Skeletal muscle tissue (tissue), 4 donors: Measurements from ENCODE around the gene HOMEZ. TPM values are rescaled to one million over a fixed set of nuclear protein-coding genes. Genes with fewer than 3 reads are reported as not detected.
A peak's percentile ranks its signal among the peaks of the same experiment; 100 is the strongest.
"Not testable (repeated sequence)": the region's sequence is repeated elsewhere in the genome, so short reads cannot be mapped to it uniquely, and the experiment has no call there.

Experiments
- H3K27ac ChIP-seq: one replicate; pipeline ENCODE4 v1.7.0; 2013; ENCODE audit warnings: mild to moderate bottlenecking, low read depth, low read length, inconsistent platforms
- H3K27me3 ChIP-seq, 3 donors: one replicate each; pipeline ENCODE4 v1.7.0; 2013; ENCODE audit warnings: low read length in 3 of 3; ENCODE audit not compliant: control insufficient read depth in 3 of 3, insufficient read depth in 3 of 3
- H3K36me3 ChIP-seq, 3 donors: one replicate each; pipeline ENCODE4 v1.7.0; 2013; ENCODE audit warnings: low read length in 3 of 3; ENCODE audit not compliant: control insufficient read depth in 3 of 3, insufficient read depth in 3 of 3
- H3K4me1 ChIP-seq, 3 donors: one replicate each; pipeline ENCODE4 v1.7.0; 2013; ENCODE audit warnings: low read length in 3 of 3, mild to moderate bottlenecking in 3 of 3; ENCODE audit not compliant: control insufficient read depth in 3 of 3, insufficient read depth in 3 of 3
- H3K4me3 ChIP-seq, 3 donors: one replicate each; pipeline ENCODE4 v1.7.0; 2013; ENCODE audit warnings: low read length in 3 of 3
- H3K9ac ChIP-seq, 3 donors: one replicate each; pipeline ENCODE4 v1.7.0; 2013; ENCODE audit warnings: low read length in 3 of 3, mild to moderate bottlenecking in 3 of 3, moderate library complexity in 2 of 3, low read depth in 1 of 3
- H3K9me3 ChIP-seq, 3 donors: one replicate each; pipeline ENCODE4 v1.7.0; 2013; ENCODE audit warnings: low read length in 3 of 3; ENCODE audit not compliant: control insufficient read depth in 3 of 3
- total RNA-seq: library from RNA; depleted of rRNA; stranded (reverse); fragments of >200 nt; gene quantifications from one replicate; pipeline ENCODE4 v1.2.3, GENCODE V29; 2014
- donor health status: Osteomylitis.

The HOMEZ gene
- total RNA-seq, 1 donor from 2014 or later, result 5.7 TPM

DNA sequence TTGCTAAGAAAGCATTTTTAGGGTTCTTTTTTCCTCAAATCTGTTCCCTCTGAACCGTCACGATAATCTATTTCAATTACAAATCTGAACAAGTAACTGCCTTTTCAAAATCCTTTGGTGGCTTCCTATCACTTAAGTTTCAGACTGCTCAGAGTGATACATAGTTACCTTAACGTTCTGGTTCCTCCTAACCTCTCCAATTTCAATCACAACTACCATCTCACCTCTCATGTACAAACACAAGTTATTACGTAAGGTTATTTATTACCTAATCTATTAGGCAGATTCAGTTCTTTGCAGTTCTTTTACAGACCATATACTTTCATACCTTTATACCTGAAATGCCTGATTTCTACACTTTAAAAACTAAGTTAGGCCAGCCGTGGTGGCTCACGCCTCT is 36.1 kb downstream of the HOMEZ start:
- Histone ChIP-seq H3K9ac (no peak overlapping the region), H3K4me1 (no peaks in the 10 kb centered on the region), H3K27me3 (no peaks in the 10 kb centered on the region), H3K9me3 (no peaks in the 10 kb centered on the region), H3K4me3 (no peak overlapping the region), H3K27ac (no peak overlapping the region), H3K36me3 (no peaks in the 10 kb centered on the region)

GRCh38 chr14:23248601-23249000 is 37.3 kb downstream of the HOMEZ start:
- Histone ChIP-seq H3K4me3 (no peak overlapping the region), H3K9ac (no peak overlapping the region), H3K4me1 (no peaks in the 10 kb centered on the region), H3K36me3 (no peaks in the 10 kb centered on the region), H3K27me3 (no peaks in the 10 kb centered on the region), H3K27ac (no peak overlapping the region), H3K9me3 (no peaks in the 10 kb centered on the region)

DNA sequence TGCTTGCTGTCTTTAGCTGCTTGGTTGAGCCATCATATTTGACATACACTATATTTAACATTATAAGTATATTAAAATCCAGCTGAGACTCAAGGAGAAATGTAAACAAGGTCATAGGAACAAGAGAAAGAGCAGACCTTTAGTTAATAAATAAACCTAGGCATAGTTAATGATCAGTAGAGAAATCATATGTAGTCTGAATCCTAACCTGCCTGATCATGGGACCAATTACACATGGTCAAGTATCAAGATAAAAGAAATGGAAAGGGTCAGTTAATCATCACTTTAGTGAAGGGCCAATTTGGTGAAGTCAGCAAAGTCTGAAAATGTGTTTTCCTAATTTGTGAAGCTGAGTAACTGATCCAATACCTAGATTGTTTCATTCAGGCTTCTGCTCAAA is 40.6 kb downstream of the HOMEZ start:
- Histone ChIP-seq H3K9me3 (no peaks in the 10 kb centered on the region), H3K27ac (no peak overlapping the region), H3K4me1 (no peaks in the 10 kb centered on the region), H3K4me3 (no peak overlapping the region), H3K36me3 (no peaks in the 10 kb centered on the region), H3K27me3 (no peaks in the 10 kb centered on the region), H3K9ac (no peak overlapping the region)

- Histone ChIP-seq H3K4me1 (peaks cover 0 to 2% (median under 1%) of the 10 kb centered on the region in 3 donors), H3K27ac (no peak overlapping the region), H3K9me3 (no peaks in the 10 kb centered on the region), H3K4me3 (no peak overlapping the region), H3K36me3 (no peaks in the 10 kb centered on the region), H3K9ac (no peak overlapping the region), H3K27me3 (peaks cover 0 to 2% (median 0%) of the 10 kb centered on the region in 3 donors)
These were observed 42.9 kb downstream of the HOMEZ start for GRCh38 chr14:23243066-23243465.

DNA sequence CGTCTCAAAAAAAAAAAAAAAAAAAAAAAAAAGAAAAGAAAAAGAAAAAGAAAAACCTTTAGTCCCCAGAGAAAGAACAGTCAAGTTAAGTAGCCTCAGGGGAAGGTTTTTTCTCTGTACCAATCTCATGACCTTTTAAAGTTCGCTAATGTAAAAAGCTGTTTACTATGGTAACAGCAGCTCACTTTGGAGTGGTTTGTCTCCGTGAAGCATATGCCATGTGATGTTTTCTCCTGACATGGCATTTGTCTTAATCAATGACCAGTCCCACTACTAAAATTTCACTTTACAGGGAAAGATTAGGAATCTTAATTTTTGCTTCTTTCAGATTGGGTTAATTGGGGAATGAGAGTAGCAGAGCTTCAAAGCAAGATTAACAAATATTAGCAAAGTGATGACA is 43.9 kb downstream of the HOMEZ start:
- H3K4me3 ChIP-seq, result no peak overlapping the region
- no peak overlapping the region for H3K27ac ChIP-seq
- peaks cover 4 to 7% (median 5%) of the 10 kb centered on the region in 3 donors for H3K4me1 ChIP-seq
- no peak overlapping the region for H3K9ac ChIP-seq
- H3K27me3 ChIP-seq, result peaks cover 0 to 6% (median 3%) of the 10 kb centered on the region in 3 donors
- no peaks in the 10 kb centered on the region for H3K9me3 ChIP-seq
- no peaks in the 10 kb centered on the region for H3K36me3 ChIP-seq

DNA sequence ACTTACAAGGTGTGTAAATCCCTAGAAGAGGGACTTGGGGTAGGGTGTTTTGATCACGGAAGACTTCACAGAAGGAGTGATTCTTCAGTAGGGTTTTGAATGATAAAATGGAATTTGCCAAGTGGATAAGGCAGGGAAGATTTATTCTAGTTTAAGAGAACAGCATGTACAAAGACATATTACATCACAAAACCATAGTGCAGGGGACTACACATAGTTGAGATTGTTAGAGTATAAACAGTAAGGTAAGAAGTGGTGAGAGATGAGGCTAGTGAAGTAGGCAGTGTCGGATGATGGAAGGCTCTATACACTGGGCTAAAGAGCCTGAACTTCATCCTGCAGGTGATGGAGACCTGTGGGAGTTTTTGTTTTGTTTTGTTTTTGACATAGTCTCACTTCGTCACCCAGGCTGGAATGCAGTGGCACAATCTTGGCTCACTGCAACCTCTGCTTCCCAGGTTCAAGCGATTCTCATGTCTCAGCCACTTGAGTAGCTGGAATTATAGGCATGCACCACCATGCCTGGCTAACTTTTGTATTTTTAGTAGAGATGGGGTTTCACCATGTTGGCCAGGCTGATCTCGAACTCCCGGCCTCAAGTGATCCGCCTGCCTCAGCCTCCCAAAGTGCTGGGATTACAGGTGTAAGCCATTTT is 44.7 kb downstream of the HOMEZ start:
- not testable (repeated sequence) for H3K27me3 ChIP-seq, H3K27ac ChIP-seq, H3K9me3 ChIP-seq, H3K36me3 ChIP-seq, H3K4me1 ChIP-seq, H3K4me3 ChIP-seq, H3K9ac ChIP-seq

- Histone ChIP-seq H3K9ac (no peak overlapping the region), H3K27ac (no peak overlapping the region), H3K36me3 (no peaks in the 10 kb centered on the region), H3K27me3 (peaks cover 0 to 6% (median 3%) of the 10 kb centered on the region in 3 donors), H3K9me3 (no peaks in the 10 kb centered on the region), H3K4me1 (peaks cover 4 to 7% (median 5%) of the 10 kb centered on the region in 3 donors), H3K4me3 (no peak overlapping the region)
These were observed 45.3 kb downstream of the HOMEZ start for GRCh38 chr14:23240661-23241060.

GRCh38 chr14:23237772-23238594 is 47.9 kb downstream of the HOMEZ start, which contains the start of gene RNF212B:
RNF212B (plus strand) TSS chr14:23237936; CDS start chr14:23240346, 2,410 bp downstream.
- Histone ChIP-seq H3K27ac (no peak within 1 kb of the TSS), H3K4me1 (peaks cover 4 to 7% (median 5%) of the 10 kb centered on the region in 3 donors), H3K9me3 (no peaks in the 10 kb centered on the region), H3K27me3 (peaks cover 0 to 6% (median 3%) of the 10 kb centered on the region in 3 donors), H3K4me3 (peak within 1 kb of the TSS in 2 of 3 donors; percentile 58 to 59), H3K36me3 (no peaks in the 10 kb centered on the region), H3K9ac (peak within 1 kb of the TSS in 1 of 3 donors; percentile 16)

- not testable (repeated sequence) for H3K9ac ChIP-seq, H3K4me1 ChIP-seq, H3K27me3 ChIP-seq, H3K4me3 ChIP-seq, H3K9me3 ChIP-seq, H3K36me3 ChIP-seq, H3K27ac ChIP-seq
These were observed 53.6 kb downstream of the HOMEZ start for GRCh38 chr14:23232241-23232808.

DNA sequence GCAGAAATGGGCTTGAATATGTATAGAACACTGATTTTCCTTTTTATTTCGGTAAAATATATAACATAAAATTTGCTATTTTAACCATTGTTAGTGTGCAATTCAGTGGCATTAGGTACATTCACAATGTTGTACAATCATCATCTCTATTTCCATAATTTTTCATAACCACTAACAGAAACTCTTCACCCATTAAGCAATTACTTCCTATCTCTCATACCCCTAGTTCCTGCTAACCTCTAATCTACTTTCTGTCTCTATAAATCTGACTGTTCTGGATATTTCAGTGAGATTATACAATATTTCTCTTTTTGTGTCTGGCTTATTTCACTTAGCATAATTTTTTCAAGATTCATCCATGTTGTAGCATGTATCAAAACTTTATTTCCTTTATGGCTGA is 57.1 kb downstream of the HOMEZ start:
- H3K36me3 ChIP-seq, result no peaks in the 10 kb centered on the region

More for the DNA sequence above, 57.1 kb downstream of the HOMEZ start:
- H3K27me3 ChIP-seq, result no peaks in the 10 kb centered on the region
- H3K27ac ChIP-seq, result no peak overlapping the region
- H3K9ac ChIP-seq, result no peak overlapping the region
- H3K4me1 ChIP-seq, result no peaks in the 10 kb centered on the region
- H3K4me3 ChIP-seq, result no peak overlapping the region
- H3K9me3 ChIP-seq, result no peaks in the 10 kb centered on the region
